ENCODE results near the gene L1CAM. TPM values are rescaled to one million over a fixed set of nuclear protein-coding genes. Genes with fewer than 3 reads are reported as not detected.

The L1CAM gene
- total RNA-seq, 1 experiment from 2014 or later = 20.7 TPM

GRCh38 chrX:153844509-153845082 lies 41.4 kb downstream of the L1CAM start:
- BruUV-seq (replicated peaks) = no TSS peak
- intact Hi-C loops (cut with micrococcal nuclease) = no loop called here
- H3K27ac Mint-ChIP-seq (ENCODE audit: low read depth, unreplicated experiment) = no peak overlapping the region
- peaks cover 4% of the 10 kb centered on the region for H3K4me1 Mint-ChIP-seq (ENCODE audit: insufficient read depth, unreplicated experiment)
- H3K9me3 Mint-ChIP-seq (ENCODE audit: unreplicated experiment) = no peaks in the 10 kb centered on the region
- no peak for TF ChIP-seq CTCF (IDR thresholded peaks at IDR 0.05; ENCODE audit: unreplicated experiment)
- no peak overlapping the region for H3K4me3 Mint-ChIP-seq (ENCODE audit: unreplicated experiment)
- ChIA-PET CTCF (interaction anchor here (0.6 to 1.1 kb wide), 2 partner anchors 314 to 338 kb away, joined by 3 to 8 read pairs; no protein-coding TSS in a partner anchor), POLR2A (interaction anchor here (0.8 kb wide), 1 partner anchor 9 kb away, joined by 4 read pairs; no protein-coding TSS in a partner anchor)
- no peaks in the 10 kb centered on the region for H3K36me3 Mint-ChIP-seq (ENCODE audit: insufficient read depth, unreplicated experiment)
- no peak for DNase-seq (ENCODE audit: unreplicated experiment)
- H3K27me3 Mint-ChIP-seq (ENCODE audit: insufficient read depth, unreplicated experiment) = peaks cover 74% of the 10 kb centered on the region

DNA sequence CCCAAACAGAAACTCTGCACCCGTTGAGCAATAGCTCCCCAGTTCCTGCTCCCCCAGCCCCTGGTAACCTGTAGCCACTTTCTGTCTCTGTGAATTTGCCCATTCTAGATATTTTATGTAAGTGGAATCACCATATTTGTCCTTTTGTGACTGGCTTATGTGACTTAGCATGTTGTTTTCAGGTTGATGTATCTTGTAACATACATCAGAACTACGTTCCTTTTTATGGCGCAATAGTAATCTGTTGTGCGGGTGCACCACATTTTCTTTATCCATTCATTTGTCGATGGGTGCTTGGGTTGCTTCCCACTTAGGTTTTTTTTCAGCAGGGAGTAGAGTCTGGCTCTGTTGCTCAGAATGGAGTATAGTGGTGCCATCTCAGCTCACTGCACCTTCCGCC lies 49.1 kb downstream of the L1CAM start:
- Mint-ChIP-seq H3K27me3 (ENCODE audit: insufficient read depth, unreplicated experiment) (peaks cover 78% of the 10 kb centered on the region), H3K36me3 (ENCODE audit: insufficient read depth, unreplicated experiment) (no peaks in the 10 kb centered on the region), H3K27ac (ENCODE audit: low read depth, unreplicated experiment) (no peak overlapping the region), H3K9me3 (ENCODE audit: unreplicated experiment) (no peaks in the 10 kb centered on the region), H3K4me3 (ENCODE audit: unreplicated experiment) (no peak overlapping the region), H3K4me1 (ENCODE audit: insufficient read depth, unreplicated experiment) (no peaks in the 10 kb centered on the region)
- ChIA-PET POLR2A (interaction anchor here (0.5 kb wide), 1 partner anchor 43 kb away, joined by 3 read pairs; the partner anchor contains the start of genes IDH3G and SSR4), CTCF (no interaction called here)
- no TSS peak for BruUV-seq (replicated peaks)
- intact Hi-C loops (cut with micrococcal nuclease) = no loop called here
- no peak for DNase-seq (ENCODE audit: unreplicated experiment)
- no peak for TF ChIP-seq CTCF (IDR thresholded peaks at IDR 0.05; ENCODE audit: unreplicated experiment)

- no peaks in the 10 kb centered on the region for H3K9me3 Mint-ChIP-seq (ENCODE audit: unreplicated experiment)
Observed at GRCh38 chrX:153832728-153833127, 53.2 kb downstream of the L1CAM start.

More at GRCh38 chrX:153832728-153833127, 53.2 kb downstream of the L1CAM start:
- DNase-seq (ENCODE audit: unreplicated experiment) = no peak
- H3K27me3 Mint-ChIP-seq (ENCODE audit: insufficient read depth, unreplicated experiment) = peaks cover 61% of the 10 kb centered on the region
- CTCF ChIA-PET = no interaction called here
- no peak overlapping the region for H3K27ac Mint-ChIP-seq (ENCODE audit: low read depth, unreplicated experiment)
- POLR2A ChIA-PET = no interaction called here
- no peaks in the 10 kb centered on the region for H3K4me1 Mint-ChIP-seq (ENCODE audit: insufficient read depth, unreplicated experiment)
- intact Hi-C loops (cut with micrococcal nuclease) = no loop called here
- no peak overlapping the region for H3K4me3 Mint-ChIP-seq (ENCODE audit: unreplicated experiment)
- no TSS peak for BruUV-seq (replicated peaks)
- H3K36me3 Mint-ChIP-seq (ENCODE audit: insufficient read depth, unreplicated experiment) = no peaks in the 10 kb centered on the region
- TF ChIP-seq CTCF (IDR thresholded peaks at IDR 0.05; ENCODE audit: unreplicated experiment) = no peak

All from MCF 10A (cell line).